ENCODE results near the gene OCEL1. TPM values are rescaled to one million over a fixed set of nuclear protein-coding genes. Genes with fewer than 3 reads are reported as not detected.

OCEL1 gene
- total RNA-seq, 1 donor from 2014 or later, result 24.1 TPM

- no peaks in the 10 kb centered on the region for H3K9me3 ChIP-seq
- H3K4me3 ChIP-seq, result no peak overlapping the region
- no peak for DNase-seq (ENCODE audit: extremely low spot score in 2 of 2)
- no peaks in the 10 kb centered on the region for H3K27me3 ChIP-seq
- TF ChIP-seq CTCF (IDR thresholded peaks at IDR 0.05), result no peak
- no peak for TF ChIP-seq POLR2AphosphoS5 (IDR thresholded peaks at IDR 0.05; ENCODE audit: insufficient read depth in 1 of 2, low read depth in 1 of 2)
- TF ChIP-seq POLR2A (IDR thresholded peaks at IDR 0.05), result no peak
- no peaks in the 10 kb centered on the region for H3K4me1 ChIP-seq
- peaks cover 4 to 47% of the 10 kb centered on the region in 2 donors for H3K36me3 ChIP-seq
- intact Hi-C loops (cut with DNase I), result loop anchor here (5.0 kb wide), 1 partner anchor 70 kb away; no protein-coding TSS in a partner anchor
- no peak overlapping the region for H3K27ac ChIP-seq
Observed at GRCh38 chr19:17206736-17207581, 19.1 kb upstream of the OCEL1 start.

- no peaks in the 10 kb centered on the region for H3K27me3 ChIP-seq
- TF ChIP-seq POLR2AphosphoS5 (IDR thresholded peaks at IDR 0.05; ENCODE audit: insufficient read depth in 1 of 2, low read depth in 1 of 2) (no peak), CTCF (IDR thresholded peaks at IDR 0.05) (no peak), POLR2A (IDR thresholded peaks at IDR 0.05) (no peak)
- H3K9me3 ChIP-seq, result no peaks in the 10 kb centered on the region
- no peak overlapping the region for H3K4me3 ChIP-seq
- H3K4me1 ChIP-seq, result peaks cover under 1% of the 10 kb centered on the region
- peaks cover 0 to 37% of the 10 kb centered on the region in 2 donors for H3K36me3 ChIP-seq
- intact Hi-C loops (cut with DNase I), result loop anchor here (5.0 kb wide), 1 partner anchor 68 kb away; no protein-coding TSS in a partner anchor
- no peak overlapping the region for H3K27ac ChIP-seq
- DNase-seq (ENCODE audit: extremely low spot score in 2 of 2), result no peak
Observed at GRCh38 chr19:17209126-17210036, 16.6 kb upstream of the OCEL1 start.

- TF ChIP-seq CTCF (IDR thresholded peaks at IDR 0.05) (no peak), POLR2A (IDR thresholded peaks at IDR 0.05) (no peak), POLR2AphosphoS5 (IDR thresholded peaks at IDR 0.05; ENCODE audit: insufficient read depth in 1 of 2, low read depth in 1 of 2) (no peak)
- no peak for DNase-seq (ENCODE audit: extremely low spot score in 2 of 2)
- no peaks in the 10 kb centered on the region for H3K27me3 ChIP-seq
- no peaks in the 10 kb centered on the region for H3K9me3 ChIP-seq
- H3K36me3 ChIP-seq, result peaks cover 0 to 37% of the 10 kb centered on the region in 2 donors
- no peak overlapping the region for H3K4me3 ChIP-seq
- no peak overlapping the region for H3K27ac ChIP-seq
- intact Hi-C loops (cut with DNase I), result no loop called here
- peaks cover 7% of the 10 kb centered on the region for H3K4me1 ChIP-seq
Observed at GRCh38 chr19:17210296-17210695, 15.7 kb upstream of the OCEL1 start.

GRCh38 chr19:17211547-17212446, 14.2 kb upstream of the OCEL1 start:
- intact Hi-C loops (cut with DNase I), result no loop called here
- Histone ChIP-seq H3K4me3 (no peak overlapping the region), H3K4me1 (peaks cover 15% of the 10 kb centered on the region), H3K27ac (no peak overlapping the region), H3K9me3 (no peaks in the 10 kb centered on the region), H3K27me3 (no peaks in the 10 kb centered on the region), H3K36me3 (peaks cover 0 to 29% of the 10 kb centered on the region in 2 donors)
- no peak for DNase-seq (ENCODE audit: extremely low spot score in 2 of 2)
- no peak for TF ChIP-seq POLR2A (IDR thresholded peaks at IDR 0.05)
- no peak for TF ChIP-seq CTCF (IDR thresholded peaks at IDR 0.05)
- no peak for TF ChIP-seq POLR2AphosphoS5 (IDR thresholded peaks at IDR 0.05; ENCODE audit: insufficient read depth in 1 of 2, low read depth in 1 of 2)

All from vagina (tissue), 2 donors.